ENCODE results near the gene HSPA1A. TPM values are rescaled to one million over a fixed set of nuclear protein-coding genes. Genes with fewer than 3 reads are reported as not detected.

HSPA1A gene
- total and polyA plus RNA-seq, 9 of the 15 experiments (the other 6 are each of a cell fraction or from before 2014, with no cell fraction given): 2.2 to 273 (median 107) TPM

DNA sequence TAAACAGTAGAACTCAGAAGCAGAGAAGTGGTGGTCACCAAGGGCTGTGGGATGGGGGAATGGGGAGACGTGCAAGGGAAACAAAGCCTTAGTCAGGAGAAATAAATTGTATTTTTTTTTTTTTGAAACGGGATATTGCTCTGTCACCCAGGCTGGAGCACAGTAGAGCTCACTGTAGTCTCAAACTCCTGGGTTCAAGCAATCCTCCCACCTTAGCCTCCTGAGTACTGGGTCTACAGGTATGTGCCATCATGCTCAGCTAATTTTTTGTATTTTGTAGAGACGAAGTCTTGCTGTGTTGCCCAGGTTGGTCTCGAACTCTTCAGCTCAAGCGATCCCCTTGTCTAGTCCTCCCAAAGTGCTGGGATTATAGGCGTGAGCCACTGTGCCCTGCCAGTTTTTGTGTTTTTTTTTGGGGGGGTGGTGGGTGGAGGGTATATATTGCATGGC lies 15.6 kb downstream of the HSPA1A start (continued):
- TF ChIP-seq, protein P1, sequence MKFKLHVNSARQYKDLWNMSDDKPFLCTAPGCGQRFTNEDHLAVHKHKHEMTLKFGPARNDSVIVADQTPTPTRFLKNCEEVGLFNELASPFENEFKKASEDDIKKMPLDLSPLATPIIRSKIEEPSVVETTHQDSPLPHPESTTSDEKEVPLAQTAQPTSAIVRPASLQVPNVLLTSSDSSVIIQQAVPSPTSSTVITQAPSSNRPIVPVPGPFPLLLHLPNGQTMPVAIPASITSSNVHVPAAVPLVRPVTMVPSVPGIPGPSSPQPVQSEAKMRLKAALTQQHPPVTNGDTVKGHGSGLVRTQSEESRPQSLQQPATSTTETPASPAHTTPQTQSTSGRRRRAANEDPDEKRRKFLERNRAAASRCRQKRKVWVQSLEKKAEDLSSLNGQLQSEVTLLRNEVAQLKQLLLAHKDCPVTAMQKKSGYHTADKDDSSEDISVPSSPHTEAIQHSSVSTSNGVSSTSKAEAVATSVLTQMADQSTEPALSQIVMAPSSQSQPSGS (CRISPR knock-in tag; IDR thresholded peaks at IDR 0.05): no peak
- TF ChIP-seq ATF7 (IDR thresholded peaks at IDR 0.05): no peak
- TF ChIP-seq, protein P2, sequence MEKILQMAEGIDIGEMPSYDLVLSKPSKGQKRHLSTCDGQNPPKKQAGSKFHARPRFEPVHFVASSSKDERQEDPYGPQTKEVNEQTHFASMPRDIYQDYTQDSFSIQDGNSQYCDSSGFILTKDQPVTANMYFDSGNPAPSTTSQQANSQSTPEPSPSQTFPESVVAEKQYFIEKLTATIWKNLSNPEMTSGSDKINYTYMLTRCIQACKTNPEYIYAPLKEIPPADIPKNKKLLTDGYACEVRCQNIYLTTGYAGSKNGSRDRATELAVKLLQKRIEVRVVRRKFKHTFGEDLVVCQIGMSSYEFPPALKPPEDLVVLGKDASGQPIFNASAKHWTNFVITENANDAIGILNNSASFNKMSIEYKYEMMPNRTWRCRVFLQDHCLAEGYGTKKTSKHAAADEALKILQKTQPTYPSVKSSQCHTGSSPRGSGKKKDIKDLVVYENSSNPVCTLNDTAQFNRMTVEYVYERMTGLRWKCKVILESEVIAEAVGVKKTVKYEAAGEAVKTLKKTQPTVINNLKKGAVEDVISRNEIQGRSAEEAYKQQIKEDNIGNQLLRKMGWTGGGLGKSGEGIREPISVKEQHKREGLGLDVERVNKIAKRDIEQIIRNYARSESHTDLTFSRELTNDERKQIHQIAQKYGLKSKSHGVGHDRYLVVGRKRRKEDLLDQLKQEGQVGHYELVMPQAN (IDR thresholded peaks at IDR 0.05; ENCODE audit: borderline replicate concordance): peak; percentile 65
- TF ChIP-seq THRAP3 (IDR thresholded peaks at IDR 0.05; ENCODE audit: borderline replicate concordance): no peak
- TF ChIP-seq OTX1 (CRISPR knock-in tag; IDR thresholded peaks at IDR 0.05): 0 out of 2 replicates have a peak, but pooled peaks have one; percentile 21
- TF ChIP-seq, protein P3, sequence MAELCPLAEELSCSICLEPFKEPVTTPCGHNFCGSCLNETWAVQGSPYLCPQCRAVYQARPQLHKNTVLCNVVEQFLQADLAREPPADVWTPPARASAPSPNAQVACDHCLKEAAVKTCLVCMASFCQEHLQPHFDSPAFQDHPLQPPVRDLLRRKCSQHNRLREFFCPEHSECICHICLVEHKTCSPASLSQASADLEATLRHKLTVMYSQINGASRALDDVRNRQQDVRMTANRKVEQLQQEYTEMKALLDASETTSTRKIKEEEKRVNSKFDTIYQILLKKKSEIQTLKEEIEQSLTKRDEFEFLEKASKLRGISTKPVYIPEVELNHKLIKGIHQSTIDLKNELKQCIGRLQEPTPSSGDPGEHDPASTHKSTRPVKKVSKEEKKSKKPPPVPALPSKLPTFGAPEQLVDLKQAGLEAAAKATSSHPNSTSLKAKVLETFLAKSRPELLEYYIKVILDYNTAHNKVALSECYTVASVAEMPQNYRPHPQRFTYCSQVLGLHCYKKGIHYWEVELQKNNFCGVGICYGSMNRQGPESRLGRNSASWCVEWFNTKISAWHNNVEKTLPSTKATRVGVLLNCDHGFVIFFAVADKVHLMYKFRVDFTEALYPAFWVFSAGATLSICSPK (IDR thresholded peaks at IDR 0.05; ENCODE audit: borderline replicate concordance): peak; percentile 76; the same call in 1 of the 2 replicates
- TF ChIP-seq HMGXB4 (CRISPR knock-in tag; IDR thresholded peaks at IDR 0.05): no peak
- peak; percentile 32; the same call in 1 of the 2 replicates for TF ChIP-seq TEAD4 (IDR thresholded peaks at IDR 0.05; ENCODE audit: low read length)
- no peak for TF ChIP-seq TEAD4 (CRISPR knock-in tag; IDR thresholded peaks at IDR 0.05; ENCODE audit: borderline replicate concordance)
- TF ChIP-seq RUNX1 (IDR thresholded peaks at IDR 0.05; ENCODE audit: low read depth): no peak
- TF ChIP-seq ZNF395 (CRISPR knock-in tag; IDR thresholded peaks at IDR 0.05): no peak
- TF ChIP-seq IRF1 (CRISPR knock-in tag; IDR thresholded peaks at IDR 0.05; ENCODE audit: borderline replicate concordance): no peak
- TF ChIP-seq, protein P4, sequence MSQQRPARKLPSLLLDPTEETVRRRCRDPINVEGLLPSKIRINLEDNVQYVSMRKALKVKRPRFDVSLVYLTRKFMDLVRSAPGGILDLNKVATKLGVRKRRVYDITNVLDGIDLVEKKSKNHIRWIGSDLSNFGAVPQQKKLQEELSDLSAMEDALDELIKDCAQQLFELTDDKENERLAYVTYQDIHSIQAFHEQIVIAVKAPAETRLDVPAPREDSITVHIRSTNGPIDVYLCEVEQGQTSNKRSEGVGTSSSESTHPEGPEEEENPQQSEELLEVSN (IDR thresholded peaks at IDR 0.05; ENCODE audit: borderline replicate concordance in 1 of 2, extremely low read depth in 1 of 2, insufficient read depth in 1 of 2, insufficient read length in 1 of 2, low read depth in 1 of 2, low read length in 1 of 2, poor library complexity in 1 of 2, severe bottlenecking in 1 of 2): no peak
- peak; percentile 20 for TF ChIP-seq CCNT2 (IDR thresholded peaks at IDR 0.05; ENCODE audit: borderline replicate concordance, extremely low read depth, insufficient read length, low read depth, low read length)
- TF ChIP-seq POLR2AphosphoS5 (IDR thresholded peaks at IDR 0.05; ENCODE audit: control insufficient read depth, insufficient read depth, low read depth, low read length): 0 out of 2 replicates have a peak, but pooled peaks have one; percentile 31
- TF ChIP-seq SP1 (CRISPR knock-in tag; IDR thresholded peaks at IDR 0.05): no peak
